ENCODE results near the gene ST14.
"Not testable (repeated sequence)": the region's sequence is repeated elsewhere in the genome, so short reads cannot be mapped to it uniquely, and the experiment has no call there.

ST14 gene

DNA sequence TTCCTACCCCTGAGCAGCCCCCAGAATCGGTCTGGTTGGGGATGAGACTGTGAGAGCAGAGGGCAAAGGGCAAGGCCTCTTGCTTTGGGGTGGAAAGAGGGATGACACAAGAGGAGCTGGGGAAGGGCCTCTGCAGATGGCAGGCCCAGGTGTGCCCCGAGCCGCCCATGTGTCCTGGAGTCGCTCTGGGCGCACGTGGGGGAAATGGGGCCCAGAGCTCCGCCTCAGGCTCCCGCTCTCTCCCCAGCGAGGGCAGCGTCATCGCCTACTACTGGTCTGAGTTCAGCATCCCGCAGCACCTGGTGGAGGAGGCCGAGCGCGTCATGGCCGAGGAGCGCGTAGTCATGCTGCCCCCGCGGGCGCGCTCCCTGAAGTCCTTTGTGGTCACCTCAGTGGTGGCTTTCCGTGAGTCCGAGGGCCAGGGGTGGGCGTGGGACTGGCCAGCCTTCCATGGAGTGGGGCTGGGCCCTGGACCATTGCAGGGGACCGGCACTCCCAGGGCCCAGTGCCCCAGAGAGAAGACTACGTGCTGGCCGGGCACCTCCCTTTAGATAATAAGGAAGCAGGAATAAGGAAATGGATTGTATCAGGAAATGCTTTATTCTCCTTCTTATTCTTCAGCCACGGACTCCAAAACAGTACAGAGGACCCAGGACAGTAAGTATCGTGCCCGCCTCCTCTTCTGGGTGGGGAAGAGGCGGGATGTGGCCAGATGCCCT is 30.1 kb downstream of the ST14 start:
- DNase-seq (ENCODE audit: low read depth in 2 of 2), result no peak

- no peak for DNase-seq (ENCODE audit: low read depth in 2 of 2)
These were observed 30.8 kb downstream of the ST14 start for GRCh38 chr11:130190371-130190881.

DNA sequence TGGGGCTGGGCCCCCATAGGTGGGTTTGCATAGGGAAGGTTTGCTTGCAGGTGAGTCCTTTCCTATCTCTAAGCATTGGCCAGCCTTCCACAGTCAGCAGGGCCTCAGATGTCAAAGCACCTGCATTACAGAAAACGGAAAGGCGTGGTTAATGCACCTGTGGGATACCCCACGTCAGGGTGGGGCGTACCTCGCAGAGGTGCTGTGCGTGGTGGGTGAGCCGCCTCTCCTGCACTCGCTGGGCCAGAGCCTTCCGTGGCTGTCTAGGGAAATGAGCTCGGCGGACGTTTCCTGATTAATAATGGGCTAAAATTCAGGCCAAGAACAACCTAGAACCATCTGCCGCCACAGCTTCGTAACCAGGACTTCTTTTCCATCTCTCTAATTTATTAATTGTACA is 32.3 kb downstream of the ST14 start:
- DNase-seq (ENCODE audit: low read depth in 2 of 2), result no peak

DNA sequence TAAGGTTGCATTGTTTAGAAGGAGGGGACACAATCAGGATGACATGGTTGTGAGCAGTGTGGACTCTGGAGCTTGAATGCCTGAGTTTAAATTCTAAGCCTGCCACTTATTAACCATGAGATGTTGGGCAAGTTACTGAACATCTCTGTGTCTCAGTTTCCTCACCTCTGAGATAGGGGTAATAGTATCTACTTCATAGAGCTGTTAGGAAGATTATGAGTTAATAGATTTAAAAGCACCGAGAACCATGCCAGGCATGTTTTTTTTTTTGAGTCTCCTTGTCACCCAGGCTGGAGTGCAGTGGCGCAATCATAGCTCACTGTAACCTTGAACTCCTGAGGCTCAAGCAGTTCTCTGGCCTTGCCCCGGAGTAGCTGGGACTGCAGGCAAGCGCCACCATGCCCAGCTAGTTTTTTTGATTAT is 33.3 kb downstream of the ST14 start:
- DNase-seq (ENCODE audit: low read depth in 2 of 2), result no peak

DNA sequence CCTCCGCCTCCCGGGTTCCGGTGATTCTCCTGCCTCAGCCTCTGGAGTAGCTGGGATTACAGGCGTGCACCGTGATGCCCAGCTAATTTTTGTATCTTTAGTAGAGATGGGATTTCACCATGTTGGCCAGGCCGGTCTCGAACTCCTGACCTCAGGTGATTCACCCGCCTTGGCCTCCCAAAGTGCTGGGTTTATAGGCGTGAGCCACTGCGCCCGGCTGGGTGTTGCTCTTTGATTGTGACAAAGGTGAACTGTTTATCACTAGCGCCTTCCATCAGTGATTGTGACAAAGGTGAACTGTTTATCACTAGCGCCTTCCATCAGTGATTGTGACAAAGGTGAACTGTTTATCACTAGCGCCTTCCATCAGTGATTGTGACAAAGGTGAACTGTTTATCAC is 34.0 kb downstream of the ST14 start:
- DNase-seq (ENCODE audit: low read depth in 2 of 2), result not testable (repeated sequence)

DNA sequence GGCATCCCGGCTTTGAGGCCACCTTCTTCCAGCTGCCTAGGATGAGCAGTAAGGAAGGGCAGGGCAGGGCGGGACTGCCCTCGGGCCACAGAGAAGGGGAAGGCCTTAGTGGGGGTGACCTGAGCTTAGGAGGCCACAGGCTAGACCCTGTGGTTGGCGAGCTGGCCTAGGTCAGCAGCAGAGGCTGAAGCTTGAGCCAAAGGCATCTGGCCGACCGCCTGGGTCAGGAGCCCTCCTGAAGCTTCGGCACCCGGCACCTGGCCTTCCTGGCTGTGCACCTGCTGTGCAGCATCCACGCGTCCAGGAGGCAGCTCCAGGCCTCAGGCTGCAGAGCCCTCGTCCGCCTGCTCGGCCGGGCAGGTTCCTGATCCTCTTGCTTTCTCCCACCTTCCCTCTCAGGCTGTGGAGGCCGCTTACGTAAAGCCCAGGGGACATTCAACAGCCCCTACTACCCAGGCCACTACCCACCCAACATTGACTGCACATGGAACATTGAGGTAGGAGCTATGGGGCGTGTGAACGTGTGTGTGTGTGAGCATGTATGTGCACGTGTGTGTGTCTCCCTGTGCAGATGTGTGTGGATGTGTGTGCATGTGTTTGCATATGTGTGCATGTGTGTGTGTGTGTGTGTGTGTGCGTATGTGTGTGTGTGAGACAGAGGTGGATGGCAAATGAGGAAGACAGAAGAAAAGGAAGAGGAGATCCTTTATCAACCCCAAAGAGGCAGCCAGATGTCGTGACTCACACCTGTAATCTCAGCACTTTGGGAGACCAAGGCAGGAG is 34.9 kb downstream of the ST14 start:
- no peak for DNase-seq (ENCODE audit: low read depth in 2 of 2)

DNA sequence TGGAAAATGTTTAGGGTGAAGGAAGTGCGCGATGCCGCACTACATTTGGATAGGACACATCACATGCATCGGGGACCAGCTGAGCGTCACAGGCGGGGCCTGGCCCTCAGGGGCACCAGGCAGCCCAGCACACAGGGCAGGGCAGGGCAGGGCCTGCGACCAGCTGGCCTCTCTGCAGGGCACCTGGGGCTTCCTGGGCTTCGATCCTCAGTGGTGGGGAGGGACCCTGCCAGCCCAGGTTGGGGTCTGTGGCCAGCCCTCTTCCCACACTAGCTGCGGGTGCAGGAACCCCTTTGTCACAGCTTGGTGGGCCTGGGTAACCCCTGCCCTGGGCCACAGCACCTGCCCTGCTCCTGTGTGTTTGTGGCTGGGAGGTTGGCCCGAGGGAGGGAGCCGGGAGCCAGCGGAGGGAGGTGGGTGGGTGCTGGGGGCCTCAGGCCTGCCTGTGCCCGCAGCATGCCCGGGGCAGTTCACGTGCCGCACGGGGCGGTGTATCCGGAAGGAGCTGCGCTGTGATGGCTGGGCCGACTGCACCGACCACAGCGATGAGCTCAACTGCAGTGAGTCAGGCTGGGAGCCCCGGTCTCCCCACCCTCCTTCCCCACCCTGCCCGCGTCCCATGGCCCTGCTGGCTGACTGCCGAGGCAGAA is 37.9 kb downstream of the ST14 start:
- no peak for DNase-seq (ENCODE audit: low read depth in 2 of 2)

- DNase-seq (ENCODE audit: low read depth in 2 of 2), result no peak
These were observed 38.7 kb downstream of the ST14 start for GRCh38 chr11:130198292-130198691.

- DNase-seq (ENCODE audit: low read depth in 2 of 2), result no peak
These were observed 39.4 kb downstream of the ST14 start for GRCh38 chr11:130198964-130199363.

- no peak for DNase-seq (ENCODE audit: low read depth in 2 of 2)
These were observed 40.2 kb downstream of the ST14 start for GRCh38 chr11:130199792-130200191.

DNA sequence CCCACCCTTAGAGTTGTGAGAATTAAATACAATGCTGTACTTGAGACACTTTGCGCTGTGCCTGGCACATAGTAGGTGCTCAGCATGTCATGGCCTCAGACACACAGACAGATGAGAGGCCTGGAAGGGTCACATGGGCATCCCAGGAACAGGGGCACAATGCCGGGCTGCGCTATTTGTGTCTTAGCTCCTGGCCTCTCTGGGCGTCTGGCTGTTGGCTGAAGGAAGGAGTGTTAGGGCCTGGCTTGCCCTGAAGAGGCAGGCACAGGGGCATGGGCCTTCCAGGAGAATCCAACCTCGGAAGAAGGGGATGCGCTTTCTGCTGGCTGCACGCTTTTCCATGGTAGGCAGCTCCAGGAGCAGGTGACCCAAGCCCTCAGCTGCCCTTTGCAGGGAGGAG is 41.4 kb downstream of the ST14 start:
- no peak for DNase-seq (ENCODE audit: low read depth in 2 of 2)

DNA sequence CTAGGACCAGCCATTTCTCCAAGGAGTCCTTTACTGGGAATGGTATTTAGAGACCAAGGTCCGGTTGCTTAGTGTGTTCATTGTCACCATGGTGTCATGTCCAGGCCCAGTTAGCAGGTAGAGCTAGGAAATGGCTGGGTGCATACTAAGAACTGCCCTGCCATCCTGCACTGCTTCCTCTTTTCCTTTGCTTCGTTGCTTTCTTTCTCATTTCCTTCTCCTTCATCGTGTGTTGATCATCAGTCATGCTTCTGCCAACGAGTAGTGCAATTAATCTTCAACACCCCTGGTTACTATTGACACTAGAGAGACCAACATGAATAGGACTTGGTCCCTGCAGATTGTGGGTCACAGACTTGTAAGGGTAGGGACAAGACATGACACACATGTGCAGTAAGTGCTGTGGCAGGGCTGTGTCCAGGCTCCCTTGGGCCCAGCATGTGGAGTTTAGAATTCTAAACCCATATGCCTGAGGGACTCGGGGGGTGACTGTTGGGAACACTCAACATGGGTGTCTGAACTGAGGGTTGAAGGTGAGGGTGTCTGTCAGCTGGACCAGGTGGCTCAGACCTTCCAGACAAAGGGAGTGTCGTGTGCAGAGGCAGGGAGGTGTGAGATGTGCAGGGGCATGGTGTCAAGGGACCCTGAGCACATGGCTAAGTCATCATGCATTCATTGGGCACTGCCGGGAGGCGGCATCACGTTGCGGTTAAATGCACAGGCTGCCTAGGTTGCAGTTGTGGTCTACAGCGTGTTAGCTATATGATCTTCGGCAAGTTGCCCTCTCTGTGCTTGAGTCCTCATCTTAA is 42.6 kb downstream of the ST14 start:
- no peak for DNase-seq (ENCODE audit: low read depth in 2 of 2)

DNA sequence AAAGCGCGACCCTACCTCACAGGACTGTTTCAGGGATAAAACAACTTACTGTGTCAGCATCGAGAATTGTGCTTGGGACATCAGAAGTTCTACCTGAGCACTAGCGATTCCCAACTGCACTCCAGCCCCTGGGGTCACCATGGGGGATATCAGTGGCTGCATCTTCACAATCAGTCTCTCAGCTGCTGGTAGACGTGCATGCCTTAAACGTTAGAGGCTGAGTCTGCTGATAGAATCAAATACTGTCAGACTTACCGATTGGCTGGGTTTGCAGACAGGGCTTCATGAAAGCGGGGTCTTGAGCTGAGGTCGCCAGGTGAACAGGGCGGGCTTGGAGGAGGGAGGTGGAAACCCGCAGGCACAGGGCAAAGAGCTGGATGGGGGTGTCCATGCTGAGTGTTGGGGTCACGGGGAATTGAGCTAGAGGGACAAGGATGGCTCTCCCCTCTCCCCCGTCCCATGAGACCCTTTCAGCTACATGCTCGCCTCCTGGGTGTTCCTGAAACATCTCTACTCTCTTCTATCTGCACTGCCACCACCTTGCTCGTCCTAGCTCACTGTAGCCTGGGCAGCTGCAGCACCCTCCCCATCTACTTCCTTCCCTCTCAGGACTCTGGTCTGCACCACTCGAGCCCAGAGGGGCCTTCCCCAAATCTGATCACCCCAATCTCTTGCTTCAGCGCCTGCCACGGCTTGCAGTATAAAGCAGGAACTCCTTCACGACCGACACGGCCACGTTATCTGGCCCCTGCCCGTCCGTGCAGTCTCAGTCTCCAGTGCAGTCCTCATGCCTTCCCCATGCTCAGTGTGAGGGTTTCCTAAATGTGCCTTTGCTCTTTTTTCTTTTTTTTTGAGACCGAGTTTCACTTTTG is 43.5 kb downstream of the ST14 start:
- no peak for DNase-seq (ENCODE audit: low read depth in 2 of 2)

GRCh38 chr11:130203766-130204702 is 44.5 kb downstream of the ST14 start:
- DNase-seq (ENCODE audit: low read depth in 2 of 2), result no peak

GRCh38 chr11:130204703-130205095 is 45.1 kb downstream of the ST14 start:
- DNase-seq (ENCODE audit: low read depth in 2 of 2), result no peak

DNA sequence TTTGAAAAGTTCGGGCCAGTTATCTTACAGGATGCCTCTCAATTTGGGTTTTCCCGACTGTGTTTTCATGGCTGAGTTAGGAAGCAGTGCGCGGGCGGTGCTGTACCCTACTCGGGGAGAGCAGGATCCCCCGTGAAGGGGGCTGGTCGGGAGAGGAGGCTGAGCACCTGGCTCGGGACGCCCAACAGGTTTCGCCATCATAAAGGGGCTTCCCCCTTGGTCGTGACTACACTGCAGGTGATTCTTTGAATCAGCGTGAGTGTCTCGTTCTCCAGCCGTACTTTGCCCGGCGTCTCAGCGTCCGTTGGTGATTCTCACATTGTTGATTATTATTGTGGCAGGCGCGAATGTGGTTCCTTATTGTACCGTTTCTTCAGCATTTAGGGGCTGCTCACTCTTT is 46.6 kb downstream of the ST14 start:
- DNase-seq (ENCODE audit: low read depth in 2 of 2), result no peak

DNA sequence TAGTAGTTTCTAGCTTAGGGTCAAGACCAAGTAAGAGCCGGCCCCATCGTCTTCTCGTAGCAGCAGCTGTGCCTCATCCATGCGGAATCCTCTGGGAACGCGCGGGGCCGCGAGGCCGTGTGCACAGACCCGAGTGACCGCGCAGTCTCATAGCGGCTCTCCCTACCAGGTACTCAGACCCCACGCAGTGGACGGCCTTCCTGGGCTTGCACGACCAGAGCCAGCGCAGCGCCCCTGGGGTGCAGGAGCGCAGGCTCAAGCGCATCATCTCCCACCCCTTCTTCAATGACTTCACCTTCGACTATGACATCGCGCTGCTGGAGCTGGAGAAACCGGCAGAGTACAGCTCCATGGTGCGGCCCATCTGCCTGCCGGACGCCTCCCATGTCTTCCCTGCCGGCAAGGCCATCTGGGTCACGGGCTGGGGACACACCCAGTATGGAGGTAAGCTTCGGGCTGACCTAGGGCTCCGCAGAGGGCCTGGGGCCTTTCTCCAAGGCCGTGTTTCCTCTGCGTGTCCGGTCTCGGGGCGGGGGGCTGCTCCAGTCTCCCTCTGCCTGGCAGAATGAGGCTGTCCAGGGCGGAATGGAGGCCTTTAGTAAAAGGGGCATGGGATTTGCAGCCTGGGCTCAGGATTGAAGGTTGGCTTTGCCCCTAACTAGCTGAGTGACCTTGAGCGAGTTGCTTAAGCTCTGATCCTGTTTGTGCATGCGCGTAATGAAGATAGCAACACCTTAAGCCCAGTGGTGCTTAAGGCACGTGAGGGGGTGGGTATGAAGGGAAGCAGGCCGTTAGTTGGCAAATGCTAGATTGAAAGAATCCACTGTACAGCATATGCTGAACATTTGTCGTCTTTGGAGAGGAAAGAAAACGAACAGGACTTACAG is 48.9 kb downstream of the ST14 start:
- DNase-seq (ENCODE audit: low read depth in 2 of 2), result no peak

DNA sequence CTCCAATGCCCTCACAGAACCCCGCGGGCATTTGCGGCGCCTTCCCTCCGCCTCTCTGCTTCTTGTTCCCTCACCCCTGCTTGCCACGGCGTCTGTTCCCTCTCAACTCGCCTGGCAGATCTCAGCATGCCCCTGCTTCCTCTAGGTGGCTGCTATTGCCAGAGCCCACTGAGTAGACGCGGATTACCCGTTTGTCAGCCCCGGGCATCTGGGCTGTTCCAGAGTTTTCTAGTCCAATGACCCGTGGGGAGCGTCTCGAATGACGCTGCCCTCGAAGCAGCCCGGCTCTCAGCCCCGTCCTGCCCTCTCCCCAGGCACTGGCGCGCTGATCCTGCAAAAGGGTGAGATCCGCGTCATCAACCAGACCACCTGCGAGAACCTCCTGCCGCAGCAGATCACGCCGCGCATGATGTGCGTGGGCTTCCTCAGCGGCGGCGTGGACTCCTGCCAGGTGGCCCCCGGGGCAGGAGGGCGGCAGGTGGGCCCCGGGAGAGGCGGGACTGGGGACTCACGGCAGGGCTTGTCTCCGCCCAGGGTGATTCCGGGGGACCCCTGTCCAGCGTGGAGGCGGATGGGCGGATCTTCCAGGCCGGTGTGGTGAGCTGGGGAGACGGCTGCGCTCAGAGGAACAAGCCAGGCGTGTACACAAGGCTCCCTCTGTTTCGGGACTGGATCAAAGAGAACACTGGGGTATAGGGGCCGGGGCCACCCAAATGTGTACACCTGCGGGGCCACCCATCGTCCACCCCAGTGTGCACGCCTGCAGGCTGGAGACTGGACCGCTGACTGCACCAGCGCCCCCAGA is 49.7 kb downstream of the ST14 start:
- DNase-seq (ENCODE audit: low read depth in 2 of 2), result no peak

Measured in stimulated activated CD8-positive, alpha-beta memory T cell treated with anti-CD3 and anti-CD28 coated beads, Interleukin-7, amount 100 ng/mL, for 4 hours (primary cell).